Aortic smooth muscle cell (primary cell): ENCODE measurements around the gene JMJD7. TPM values are rescaled to one million over a fixed set of nuclear protein-coding genes. Genes with fewer than 3 reads are reported as not detected.

Experiments
- total RNA-seq: library from RNA; depleted of rRNA; stranded (reverse); fragments of >200 nt; gene quantifications from 2 replicates; pipeline ENCODE4 v1.2.3, GENCODE V29; 2014

JMJD7 gene
- total RNA-seq, result 0.66 and 2.1 TPM in 2 replicates

DNA sequence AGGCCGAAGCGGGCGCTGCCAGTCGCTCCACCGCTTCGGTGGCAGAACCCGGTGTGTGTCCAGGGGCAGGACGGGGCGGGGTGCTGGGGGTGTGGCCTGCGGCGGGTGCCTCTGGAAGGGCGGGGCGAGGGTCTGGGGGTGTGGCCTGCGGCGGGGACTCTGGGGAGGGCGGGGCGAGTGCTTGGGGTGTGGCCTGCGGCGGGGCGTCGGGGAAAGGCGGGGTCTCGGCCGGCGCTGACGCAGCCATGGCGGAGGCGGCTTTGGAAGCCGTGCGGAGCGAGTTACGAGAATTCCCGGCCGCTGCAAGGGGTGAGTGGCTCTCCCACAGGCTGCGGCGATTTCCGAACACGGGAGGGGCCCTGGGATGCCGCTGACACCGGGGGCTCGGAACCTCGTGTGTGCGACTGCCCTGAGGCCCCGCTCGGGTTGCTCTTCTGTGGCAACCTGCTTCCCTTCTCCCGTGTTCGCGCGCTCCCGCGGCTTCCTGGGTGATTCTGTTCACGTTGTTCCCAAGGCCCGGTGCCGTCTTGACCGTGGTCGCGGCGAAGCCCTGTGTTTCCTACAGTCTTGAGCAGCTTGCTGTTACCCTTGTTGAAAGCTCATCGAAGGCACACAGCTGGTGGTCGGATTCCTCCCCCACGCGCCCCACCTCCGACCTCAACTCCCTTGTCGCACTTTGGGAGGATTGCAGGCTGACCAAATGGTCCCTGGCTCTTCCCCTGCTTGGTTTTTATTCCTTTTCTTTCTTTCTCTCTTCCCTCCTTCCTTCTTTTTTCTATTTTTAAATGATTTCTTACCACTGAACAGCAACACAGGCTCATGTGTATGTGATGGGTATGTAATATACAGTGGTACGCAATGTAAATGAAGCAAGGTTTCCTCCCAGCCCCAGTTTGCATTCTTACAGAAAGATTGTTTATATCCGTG lies at the start of gene JMJD7:
Gene JMJD7 (plus strand): TSS at position 213 of the 927 bp plus-strand sequence. CDS start 33 bp downstream, at position 246.

DNA sequence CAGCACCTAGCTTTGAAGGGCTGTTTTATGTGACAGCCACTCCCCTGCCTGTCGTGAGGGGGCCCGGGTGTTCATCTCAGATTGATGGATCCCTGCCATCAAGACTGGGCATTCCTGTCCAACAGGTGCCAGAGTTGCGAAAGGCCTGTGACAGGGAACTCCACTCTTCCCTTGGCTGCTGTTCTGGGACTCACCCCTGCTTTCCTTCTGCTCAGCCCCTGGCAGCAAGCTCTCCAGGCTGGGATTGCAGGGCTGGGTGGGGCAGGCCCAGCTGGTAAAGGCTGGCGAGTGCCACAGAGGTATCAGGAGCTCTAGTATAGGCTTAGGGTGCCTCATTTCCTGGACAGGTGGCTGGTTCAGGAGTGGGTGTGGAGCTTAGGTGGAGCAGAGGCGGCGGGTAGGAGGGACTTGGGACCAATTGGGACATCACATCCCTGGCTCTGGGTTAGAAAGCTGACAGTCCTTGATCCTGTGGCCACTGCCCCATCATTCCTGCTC lies 10.6 kb downstream of the JMJD7 start, which contains the start of gene PLA2G4B:
Gene PLA2G4B (plus strand): TSS at position 448 of the 498 bp plus-strand sequence. CDS start 67 bp downstream, outside the sequence.

Other genes starting within 250 kb of the JMJD7 start
- gene MGA, start 167.7 kb upstream of the JMJD7 start, total RNA-seq, result 27.6 and 35.5 TPM in 2 replicates
- 14.3 and 15.6 TPM in 2 replicates for gene MAPKBP1, start 53.6 kb upstream of the JMJD7 start, total RNA-seq
- 0.50 and 0.79 TPM in 2 replicates for gene PLA2G4B, start 10.8 kb downstream of the JMJD7 start, total RNA-seq
- gene SPTBN5, start 66.0 kb downstream of the JMJD7 start, total RNA-seq, result 0.53 and 0.68 TPM in 2 replicates
- 19.4 and 25.2 TPM in 2 replicates for gene EHD4, start 144.5 kb downstream of the JMJD7 start, total RNA-seq
- gene PLA2G4E, start 192.9 kb downstream of the JMJD7 start, total RNA-seq, result not detected in 2 replicates